GDM1 (cell line): ENCODE measurements around the gene FAM124A.
A peak's percentile ranks its signal among the peaks of the same experiment; 100 is the strongest.

ENCODE experiments used
- DNase-seq: peaks from one replicate; lab custom pipeline; 2025; lab: John Stamatoyannopoulos, UW

Gene FAM124A

DNA sequence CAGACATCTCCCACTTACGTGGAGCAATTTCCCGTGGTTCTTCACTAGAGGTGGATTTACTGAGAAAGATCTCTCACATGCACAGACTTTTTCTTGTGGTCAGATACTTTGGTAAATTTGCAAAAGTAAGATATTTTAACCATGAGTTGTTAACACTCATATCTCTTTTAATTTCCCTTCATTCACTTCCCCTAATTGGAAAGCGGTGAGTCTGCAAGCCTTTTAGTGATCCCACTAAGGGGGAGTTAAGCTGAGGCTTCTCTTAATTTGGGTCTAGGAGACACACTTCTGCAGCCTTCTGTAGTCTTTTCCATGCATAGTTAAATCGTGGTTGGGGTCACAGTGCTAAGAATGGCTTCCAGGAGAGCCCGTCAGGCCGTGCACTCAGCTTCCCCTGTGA, 86.6 kb downstream of the FAM124A start:
- DNase-seq: no peak

GRCh38 chr13:51311231-51311630, 89.0 kb downstream of the FAM124A start:
- no peak for DNase-seq

- no peak for DNase-seq
Observed at GRCh38 chr13:51311957-51312520, 89.8 kb downstream of the FAM124A start.

DNA sequence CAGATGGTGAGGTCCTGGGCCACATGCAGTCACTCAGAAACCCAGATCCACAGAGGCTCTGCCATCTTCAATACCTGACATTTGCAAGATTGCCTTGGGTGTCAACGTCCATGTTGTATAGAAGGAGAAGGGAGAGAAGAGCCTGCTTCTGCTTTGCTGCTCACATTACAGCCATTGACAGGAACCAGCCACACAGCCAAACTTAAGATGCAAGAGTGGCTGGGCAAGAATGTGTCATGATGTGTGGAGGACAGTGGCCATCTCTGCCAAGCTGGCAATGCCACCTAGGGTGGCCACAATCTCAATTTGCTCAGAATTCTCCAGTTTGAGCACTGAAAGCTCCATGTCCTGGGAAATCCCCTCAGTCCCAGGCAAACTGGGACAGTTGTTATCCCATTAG, 91.4 kb downstream of the FAM124A start:
- peak; percentile 16 for DNase-seq

DNA sequence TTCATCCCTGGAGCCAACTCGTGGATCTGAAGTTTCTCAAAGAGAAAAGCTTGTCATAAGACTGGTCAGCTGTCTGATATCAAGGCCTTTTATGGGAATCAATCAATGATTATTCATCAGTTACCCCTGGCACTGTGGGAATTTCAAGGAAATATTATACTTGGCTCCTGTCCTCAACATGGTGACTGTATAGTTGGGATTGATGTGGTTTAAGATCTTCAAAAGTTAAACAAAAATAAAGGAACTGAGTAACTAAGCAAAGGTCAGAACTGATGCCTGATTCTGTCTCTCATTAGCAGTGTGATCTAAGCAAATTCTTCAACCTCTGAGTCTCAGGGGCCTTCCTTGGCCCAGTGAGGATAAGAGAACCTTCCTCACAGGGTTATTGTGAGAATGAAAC, 95.1 kb downstream of the FAM124A start:
- DNase-seq: no peak

GRCh38 chr13:51318015-51318414, 95.8 kb downstream of the FAM124A start:
- no peak for DNase-seq

GRCh38 chr13:51318876-51319275, 96.7 kb downstream of the FAM124A start:
- no peak for DNase-seq

GRCh38 chr13:51321836-51322235, 99.6 kb downstream of the FAM124A start:
- no peak for DNase-seq

DNA sequence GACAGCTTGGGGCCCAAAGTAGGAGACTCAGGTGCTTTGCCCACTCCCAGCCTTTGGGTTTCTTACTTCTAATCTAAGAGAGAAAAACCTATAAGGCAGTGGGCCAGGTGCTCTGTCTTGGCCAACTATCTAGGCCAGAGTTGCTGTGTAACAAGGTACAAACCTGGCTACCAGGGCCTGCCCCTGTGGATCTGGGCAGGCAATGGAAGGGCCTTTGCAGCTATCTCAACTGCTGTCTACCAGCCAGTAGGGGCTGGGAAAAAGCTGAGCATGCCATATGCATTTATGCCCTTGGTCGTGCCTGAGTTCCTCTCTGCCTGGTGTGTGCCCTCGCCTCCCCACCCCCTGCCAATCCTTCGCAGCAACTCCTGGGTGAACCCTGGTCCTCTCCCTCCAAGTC, 100.6 kb downstream of the FAM124A start:
- no peak for DNase-seq

DNA sequence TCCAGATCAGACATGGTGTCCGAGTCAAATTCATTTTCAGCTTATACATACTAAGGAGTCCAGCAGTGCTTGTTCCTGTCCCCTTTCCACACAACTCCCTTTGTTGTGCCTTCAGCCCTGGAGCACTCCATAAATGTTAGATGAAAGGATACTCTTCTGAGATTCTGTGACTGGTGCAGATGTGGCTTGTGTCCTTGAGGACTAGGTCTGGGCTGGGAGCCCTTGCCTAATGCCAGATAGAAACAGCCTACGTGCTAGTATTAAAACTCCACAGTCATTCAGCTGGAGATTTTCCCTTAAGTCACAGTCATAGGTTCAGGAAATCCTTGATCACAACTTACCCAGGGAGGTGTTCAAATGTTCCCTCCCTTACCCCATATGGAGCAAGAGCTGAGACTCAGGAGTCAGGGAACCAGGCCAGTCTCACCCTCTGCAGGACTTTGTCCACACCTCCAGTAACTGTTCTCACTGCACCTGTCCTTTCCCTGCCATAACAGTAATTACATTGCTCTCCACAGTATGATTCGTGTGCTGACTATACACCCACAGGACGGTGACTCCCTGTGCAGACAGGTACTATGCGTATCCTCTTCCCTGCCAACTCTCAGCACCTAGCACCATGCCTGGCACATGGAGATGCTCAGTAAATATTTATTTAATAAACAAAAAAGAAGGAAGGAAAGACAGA, 101.8 kb downstream of the FAM124A start:
- DNase-seq: no peak

- no peak for DNase-seq
Observed at GRCh38 chr13:51324714-51325420, 102.7 kb downstream of the FAM124A start.

- no peak for DNase-seq
Observed at GRCh38 chr13:51325837-51326236, 103.6 kb downstream of the FAM124A start.

DNA sequence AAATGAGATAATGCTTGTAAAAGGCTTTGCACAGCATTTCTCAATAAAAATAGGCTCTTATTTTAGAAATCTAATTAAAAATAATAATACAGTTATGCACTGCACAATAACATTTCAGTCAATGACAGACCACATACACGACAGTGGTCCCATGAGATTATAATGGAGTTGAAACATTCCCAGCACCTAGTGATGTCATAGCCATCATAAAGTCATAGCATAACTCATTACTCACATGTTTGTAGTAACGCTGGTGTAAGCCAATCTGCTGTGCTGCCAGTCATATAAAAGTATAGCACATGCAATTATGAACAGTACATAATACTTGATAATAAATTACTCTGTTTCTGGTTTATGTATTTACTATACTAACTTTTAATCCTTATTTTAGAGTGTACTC, 104.6 kb downstream of the FAM124A start:
- DNase-seq: no peak

DNA sequence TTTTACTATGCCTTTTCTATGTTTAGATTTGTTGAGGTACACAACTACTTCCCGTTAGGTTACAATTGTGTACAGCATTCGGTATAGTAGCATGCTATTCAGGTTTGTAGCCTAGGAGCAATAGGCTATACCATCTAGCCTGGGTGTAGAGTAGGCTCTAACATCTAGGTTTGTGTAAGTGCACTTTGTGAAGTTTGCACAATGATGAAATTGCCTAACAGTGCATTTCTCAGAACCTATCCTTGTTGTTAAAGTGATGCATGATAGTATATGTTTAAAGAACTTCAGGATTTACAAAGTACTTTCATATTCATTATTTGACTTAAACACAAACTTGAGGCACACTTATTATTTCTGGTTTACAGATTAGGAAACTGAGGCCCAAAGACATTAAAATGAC, 105.8 kb downstream of the FAM124A start:
- no peak for DNase-seq

GRCh38 chr13:51328488-51328887, 106.3 kb downstream of the FAM124A start:
- DNase-seq: no peak

- DNase-seq: no peak
Observed at GRCh38 chr13:51329606-51330005, 107.4 kb downstream of the FAM124A start.

DNA sequence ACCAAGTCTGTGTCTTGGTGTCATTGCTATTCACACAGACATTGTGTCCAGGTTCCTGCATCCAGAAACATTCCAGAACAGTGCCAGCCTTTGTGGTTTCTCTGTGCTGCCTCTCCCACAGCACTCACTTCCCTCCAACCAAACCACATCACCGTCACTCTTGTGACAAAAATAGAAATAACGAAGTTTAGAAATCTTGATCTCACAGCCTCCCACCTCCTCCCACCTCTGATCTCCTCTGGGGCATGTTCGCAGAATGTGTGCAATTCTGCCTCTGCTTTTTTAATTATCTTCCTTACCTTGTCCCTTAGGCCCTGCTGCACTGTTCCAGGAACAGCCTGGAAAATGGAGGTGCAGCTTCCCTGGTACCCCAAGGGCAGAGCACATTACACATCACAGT, 108.6 kb downstream of the FAM124A start:
- peak; percentile 84 for DNase-seq

DNA sequence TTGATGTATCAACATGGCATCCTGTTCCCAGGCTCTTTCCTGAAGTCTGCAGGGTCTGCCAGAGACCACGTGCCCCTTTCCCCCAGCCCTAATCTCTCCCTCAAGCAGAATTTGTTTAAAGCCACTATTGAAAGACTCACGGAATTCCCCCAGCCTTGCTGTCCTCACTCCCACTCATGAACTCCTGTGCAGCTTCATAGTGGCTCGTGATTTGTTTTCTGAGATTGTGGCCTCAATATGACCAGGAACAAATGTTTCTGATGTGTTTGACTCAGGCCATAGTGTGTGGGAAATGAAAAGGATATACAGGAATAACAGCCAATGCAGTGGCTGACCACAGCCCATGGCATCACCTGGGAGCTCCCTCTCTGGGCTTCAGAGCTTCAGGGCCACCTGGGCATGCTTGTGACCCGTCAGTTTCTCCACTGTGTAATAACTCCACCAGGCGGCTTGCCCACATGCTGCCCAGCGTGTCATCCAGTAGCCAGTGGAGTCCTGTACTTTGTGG, 109.2 kb downstream of the FAM124A start:
- no peak for DNase-seq

GRCh38 chr13:51332566-51333361, 110.6 kb downstream of the FAM124A start:
- no peak for DNase-seq

- DNase-seq: no peak
Observed at GRCh38 chr13:51333421-51333820, 111.2 kb downstream of the FAM124A start.

- DNase-seq: no peak
Observed at GRCh38 chr13:51333826-51334225, 111.6 kb downstream of the FAM124A start.
